GM04503 (cell line): ENCODE results near the gene SPATA24.
A peak's percentile ranks its signal among the peaks of the same experiment; 100 is the strongest.
"Not testable (repeated sequence)": the region's sequence is repeated elsewhere in the genome, so short reads cannot be mapped to it uniquely, and the experiment has no call there.

Source experiments
- DNase-seq: peaks from one replicate; pipeline ENCODE4 v3.0.0-alpha.2; 2012; ENCODE audit warnings: low read depth

SPATA24 gene

DNA sequence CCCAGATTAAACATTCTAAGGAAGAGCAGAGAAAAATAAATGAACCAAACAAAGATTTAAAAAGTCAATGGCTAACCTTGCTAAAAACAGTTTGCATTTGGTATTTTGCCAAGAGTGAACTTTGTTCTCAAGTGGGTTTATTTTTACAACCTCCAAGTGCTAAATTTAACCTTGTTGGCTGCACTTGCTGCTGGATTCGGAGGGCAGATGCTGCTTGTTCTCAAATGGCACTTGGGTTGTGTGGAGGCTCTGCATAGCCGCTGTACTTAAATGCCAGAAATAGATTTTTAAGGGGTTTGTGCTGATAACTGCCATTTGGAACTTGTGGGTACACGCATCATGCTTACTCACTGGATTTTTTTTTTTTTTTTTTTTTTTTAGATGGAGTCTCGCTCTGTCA lies 13.3 kb upstream of the SPATA24 start:
- DNase-seq: no peak

DNA sequence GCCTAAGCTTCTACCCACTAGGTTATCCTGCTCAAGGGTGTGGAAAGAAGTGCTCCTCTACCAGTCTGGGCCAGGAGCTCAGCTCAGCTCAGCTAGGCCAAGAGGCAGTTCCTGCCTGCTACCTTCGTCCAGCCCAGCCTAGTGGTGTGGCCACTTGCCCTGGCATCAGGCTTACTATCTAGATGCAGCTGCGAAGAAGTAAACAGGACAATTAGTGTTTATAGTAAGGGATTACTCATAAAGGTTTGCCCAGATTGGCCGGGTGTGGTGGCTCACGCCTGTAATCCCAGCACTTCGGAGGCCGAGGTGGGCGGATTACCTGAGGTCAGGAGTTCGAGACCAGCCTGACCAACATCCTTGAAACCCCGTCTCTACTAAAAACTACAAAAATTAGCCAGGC lies 12.8 kb upstream of the SPATA24 start:
- no peak for DNase-seq

DNA sequence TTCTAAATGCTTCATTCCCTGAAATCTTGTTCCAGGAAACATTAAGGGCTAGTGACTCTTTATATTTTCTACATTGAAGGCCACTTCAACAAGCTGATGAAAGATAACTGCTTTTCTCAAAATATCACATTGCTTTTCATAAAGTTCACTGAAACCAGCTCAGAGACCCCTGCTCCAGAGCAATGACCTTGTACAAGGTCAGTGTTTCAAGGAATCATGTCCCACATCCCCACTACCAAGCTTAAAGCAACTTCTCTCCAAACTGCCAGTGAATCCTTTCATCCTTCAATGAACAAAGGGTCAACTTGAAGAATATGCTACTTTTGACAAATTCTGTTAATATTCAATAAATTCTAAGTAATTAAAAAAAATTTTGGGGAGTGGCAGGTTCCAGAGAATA lies 12.0 kb upstream of the SPATA24 start:
- no peak for DNase-seq

DNA sequence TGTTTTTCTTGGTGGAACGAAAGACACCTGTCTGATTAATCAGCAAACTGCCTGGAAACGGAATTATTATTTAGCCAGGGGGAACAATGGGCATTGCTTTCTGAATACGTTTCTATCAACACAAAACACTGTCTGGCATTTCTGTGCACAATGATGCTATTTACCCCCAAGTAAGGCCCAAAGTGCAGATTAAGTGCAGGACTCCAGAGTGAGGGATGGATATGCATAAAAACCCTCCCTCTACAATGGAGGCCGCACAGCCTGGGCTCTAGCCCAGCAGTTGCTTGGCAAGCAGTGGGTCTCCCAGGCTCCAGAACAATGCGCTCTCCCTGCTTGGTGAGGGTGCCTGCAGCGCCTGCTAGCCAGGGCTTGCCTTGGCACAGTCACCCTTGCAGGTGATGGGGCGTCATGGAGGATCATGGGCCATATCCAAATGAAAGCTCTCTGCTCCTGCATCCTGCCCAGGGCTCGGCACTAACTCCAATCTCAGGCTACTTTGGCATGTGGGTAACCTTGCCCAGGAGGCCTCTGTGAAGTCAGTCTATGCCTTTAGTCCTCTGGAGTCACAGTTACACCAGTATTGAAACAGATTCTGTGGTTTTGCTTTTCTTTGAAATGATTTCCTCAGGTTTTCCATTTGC lies 11.5 kb upstream of the SPATA24 start:
- no peak for DNase-seq

DNA sequence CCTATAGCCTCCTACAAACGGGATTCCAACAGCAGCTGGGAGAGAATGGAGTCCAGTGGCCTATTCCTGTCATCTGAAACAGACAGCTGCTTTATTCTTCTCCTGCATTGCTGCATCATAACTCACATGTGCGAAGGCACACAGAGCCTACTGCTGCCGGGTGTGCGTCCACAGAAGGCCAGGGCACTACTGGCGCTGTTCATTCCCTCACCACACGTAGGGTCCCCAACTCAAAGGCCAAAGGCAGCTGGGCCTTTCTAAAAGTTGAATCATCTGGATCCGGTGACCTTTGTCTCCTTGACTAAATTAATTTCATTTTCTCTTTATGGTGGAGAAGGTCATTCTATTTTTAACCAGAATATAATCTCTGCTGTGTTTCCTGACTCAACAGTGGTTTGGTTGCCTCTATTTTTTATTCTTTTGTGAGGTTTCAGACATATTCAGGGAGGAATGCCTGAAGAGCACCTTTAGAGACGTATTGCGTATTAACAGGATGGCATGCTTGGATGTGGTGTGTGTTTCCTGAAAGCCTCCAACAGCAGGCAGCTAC lies 10.8 kb upstream of the SPATA24 start:
- no peak for DNase-seq

DNA sequence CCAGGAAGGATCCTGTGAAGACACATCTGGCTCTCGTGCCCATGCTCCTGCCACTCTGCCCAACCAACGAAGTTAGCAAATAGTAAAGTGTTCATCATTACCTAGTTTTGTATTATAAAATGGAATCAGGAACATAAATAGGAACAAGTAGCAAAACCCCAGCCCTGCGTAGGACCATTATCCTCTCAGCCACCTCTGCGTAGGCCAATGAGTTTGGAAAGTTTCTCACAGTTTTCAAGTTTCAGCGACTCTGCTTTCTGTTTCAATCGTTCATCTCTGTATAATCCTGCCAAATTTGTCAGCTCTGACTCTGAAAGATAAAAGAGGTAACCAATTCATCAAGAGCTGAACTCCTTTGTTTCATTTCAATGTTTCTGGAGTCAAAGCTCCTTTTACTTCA lies 10.1 kb upstream of the SPATA24 start:
- no peak for DNase-seq

DNA sequence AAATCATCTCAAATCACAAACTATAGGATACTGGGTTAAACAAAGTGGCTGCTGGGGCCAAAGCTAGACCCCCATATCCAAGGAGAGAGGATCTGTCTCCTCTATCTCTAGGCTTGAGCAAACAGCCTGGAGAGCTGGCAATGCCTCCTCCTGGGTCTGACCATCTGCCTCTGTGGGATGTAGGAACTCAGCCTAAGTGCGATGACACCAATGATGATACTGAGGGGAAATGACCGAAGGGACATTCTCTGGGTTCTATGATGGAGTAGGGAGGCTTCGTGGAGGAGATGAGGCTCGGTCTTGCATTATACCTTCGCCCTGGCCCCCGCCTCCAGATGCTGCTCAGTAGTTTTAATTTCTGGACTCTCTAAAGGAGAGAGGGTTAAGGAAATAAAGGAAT lies 9.3 kb upstream of the SPATA24 start:
- DNase-seq: no peak

DNA sequence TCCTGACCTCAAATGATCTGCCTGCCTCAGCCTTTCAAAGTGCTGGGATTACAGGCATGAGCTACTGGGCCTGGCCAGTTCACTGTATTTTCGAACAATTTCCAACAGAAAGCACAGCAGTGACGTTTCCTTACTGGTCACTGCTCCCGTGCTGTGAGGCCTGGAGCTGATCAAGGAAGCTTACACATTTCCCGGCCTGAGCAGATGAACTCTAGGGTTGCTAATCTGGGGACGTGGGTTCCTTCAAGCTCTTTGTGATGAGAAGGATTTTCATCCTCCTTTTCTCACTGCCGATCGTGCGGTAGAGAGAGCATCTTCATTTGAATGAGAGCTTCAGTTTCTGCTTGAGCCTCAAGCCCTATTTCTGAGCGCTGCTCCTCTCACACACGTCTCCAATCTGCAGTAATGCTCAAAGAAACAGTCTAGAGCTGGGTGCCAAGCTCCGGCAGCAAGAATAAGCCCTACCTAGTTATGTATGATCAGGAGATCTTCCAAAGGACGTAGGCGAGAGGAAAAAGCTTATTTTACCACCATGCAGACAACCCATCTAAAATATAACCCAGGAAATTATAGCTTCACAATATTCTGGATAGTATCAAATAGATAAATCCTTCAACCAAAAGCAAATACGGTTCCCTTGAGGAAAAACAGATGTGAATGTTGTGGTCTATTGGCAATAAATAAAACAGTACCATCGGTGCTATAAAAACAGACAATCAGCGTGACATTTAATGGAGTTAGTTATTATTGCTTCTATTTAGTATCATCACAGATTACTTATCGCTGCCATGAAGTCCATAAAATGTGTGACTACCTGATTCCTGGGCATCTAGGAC lies 7.3 kb upstream of the SPATA24 start:
- peak; percentile 27 for DNase-seq

DNA sequence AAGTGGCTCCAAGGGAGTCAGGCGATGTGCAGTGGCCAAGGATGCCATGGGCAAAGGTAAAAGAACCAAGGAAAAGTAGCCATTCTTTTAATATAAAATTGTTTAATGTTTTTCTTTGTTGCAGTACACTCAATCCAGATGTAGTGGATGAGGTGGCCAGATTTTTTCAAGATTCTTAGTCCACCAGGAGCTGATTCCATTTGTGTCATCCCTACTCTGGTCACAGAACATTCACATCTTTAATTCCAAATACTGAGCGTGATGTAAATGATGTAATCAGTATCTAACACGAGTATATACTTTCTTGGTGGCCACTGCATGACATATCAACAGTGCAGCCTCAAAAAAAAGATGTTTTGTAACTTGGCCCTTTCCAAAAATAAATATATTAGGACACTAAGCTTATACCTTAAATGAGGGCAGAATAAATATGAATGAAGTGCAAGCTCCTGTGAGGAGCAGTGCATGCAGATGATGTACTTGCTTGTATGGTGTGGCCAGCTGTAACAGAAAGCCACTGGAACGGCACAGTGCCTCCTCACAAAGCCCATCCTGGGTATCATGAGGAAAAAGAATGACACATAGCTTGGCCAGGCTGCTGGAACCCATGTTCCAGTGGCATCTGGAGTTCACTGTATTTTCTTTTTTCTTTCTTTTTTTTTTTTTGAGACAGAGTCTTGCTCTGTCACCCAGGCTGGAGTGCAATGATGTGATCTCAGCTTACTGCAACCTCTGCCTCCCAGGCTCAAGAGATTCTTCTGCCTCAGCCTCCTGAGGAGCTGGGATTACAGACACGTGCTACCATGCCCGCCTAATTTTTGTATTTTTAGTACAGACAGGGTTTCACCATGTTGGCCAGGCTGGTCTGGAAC lies 6.5 kb upstream of the SPATA24 start:
- no peak for DNase-seq

DNA sequence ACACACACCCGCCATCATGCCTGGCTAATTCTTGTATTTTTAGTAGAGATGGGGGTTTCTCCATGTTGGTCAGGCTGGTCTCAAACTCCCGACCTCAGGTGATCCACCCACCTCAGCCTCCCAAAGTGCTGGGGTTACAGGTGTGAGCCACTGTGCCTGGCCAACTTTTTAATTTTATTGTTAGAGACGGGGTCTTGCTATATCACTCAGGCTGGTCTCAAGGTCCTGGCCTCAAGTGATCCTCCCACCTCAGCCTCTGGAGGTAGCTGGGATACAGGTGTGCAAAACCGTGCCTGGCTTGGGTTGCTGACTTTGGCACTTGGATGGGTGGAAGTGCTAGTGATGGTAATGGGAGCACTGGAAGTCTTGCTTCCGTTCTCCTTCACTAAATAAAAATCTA lies 5.2 kb upstream of the SPATA24 start:
- not testable (repeated sequence) for DNase-seq

DNA sequence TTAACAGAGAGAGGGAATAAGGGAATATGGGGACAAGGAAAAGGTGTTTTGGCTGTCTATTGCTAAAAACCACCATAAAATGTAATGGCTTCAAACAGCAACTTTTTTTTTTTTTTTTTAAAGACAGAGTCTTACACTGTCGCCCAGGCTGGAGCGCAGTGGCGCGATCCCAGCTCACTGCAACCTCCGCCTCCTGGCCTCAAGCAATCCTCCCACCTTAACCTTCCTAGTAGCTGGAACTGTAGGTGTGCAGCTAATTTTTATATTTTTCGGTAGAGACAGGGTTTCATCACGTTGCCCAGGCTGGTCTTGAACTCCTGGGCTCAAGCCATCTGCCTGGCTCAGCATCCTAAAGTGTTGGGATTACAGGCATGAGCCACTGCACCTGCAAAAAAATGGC lies 4.3 kb upstream of the SPATA24 start:
- no peak for DNase-seq

DNA sequence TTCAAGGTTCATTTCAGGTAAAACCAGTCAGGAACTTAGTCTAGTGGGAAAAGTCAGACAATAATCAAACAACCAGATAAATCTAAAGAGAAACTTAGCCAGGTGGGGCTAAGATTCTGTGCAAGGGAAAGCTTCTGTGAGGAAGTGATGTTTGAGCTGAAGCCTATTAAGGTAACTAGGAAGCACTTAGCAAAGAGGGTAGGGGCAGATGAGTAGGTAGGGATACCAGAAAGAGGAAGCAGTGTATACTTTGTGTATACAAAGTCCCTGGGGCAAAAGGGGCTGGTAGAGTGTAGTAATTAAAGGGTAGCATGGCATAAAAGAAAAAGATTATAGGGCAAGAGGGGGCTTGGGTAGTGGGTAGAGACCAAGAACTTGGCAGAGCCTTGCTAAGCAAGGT lies 3.6 kb upstream of the SPATA24 start:
- no peak for DNase-seq

DNA sequence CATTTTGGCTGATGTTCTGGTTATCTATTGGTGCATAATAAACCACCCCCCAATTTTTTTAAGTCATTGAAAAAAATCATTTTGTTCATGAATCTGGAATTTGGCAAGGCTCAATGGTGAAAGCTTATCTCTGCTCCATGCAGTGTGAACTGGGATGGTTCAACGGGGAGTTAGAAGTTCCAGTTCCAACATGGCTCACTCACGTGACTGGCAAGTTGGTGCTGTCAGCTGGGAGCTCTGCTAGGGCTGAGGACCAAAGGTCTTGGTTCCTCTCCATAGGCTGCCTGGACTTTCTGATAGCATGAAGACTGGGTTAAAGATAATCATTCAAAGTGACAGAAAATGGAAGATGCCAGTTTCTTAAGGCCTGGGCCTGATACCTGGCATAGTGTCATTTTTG lies 3.1 kb upstream of the SPATA24 start:
- no peak for DNase-seq

DNA sequence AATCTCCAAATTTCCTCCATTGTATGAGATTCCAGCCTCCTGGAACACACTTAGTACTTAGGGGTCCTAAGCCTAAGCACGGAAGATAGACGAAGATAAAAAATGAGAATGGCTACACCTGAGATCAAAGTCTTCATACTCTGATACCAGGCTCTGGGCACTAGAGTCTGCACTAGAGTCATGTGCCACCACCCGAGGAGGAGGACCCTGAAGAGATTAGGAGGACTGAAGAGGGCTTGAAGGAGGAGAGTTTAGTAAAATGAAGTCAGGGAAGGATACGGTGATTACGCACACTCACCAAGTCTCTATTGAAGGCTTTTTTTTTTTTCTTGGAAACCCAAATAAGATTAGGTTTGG lies 573 bp upstream of the SPATA24 start:
- DNase-seq: no peak

DNA sequence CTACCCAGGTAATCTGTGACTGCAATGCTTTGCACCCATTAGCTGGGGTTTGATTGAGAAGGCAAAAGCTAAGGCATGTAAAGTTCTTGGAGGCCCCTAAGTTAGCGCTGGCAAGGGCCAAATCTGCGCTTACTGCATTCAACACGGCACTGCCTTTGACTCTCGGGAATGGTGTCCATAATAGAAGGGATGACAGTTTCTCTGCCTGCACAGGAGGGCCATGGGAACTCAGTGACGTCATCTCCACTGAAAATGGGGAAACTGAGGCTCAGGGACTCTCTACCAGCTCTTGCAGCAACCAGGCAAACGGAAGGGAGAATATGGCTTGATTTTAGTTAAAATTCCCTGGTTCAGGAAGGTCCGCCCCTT lies 487 bp downstream of the SPATA24 start:
- no peak for DNase-seq

DNA sequence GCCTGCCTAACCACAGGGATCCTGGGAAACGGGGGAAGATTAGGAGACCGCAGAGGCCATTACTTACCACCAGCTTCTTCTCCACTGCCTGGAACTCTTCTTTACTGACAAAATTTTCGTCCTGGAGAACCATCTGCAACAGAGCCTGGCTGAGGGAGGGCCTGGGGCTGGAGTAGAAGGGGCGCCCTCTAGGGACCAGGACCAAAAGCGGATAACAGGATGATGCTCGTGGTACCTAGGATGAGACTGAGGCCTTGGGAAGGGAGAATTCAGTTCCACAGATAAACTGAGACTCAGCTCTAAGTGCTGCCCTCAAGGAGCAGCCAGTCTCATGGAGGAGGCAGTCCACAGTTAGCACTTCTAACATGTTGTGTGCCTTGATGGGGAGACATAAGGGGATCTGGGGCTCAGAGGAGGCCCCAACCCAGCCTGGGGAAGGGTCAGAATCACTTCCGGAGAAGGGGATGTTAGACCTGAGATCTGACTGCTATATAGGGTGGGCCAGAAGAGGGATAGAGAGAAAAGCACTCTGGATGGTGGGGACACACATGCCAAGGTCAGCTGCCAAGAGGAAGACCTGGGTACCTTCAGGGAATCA lies 1.2 kb downstream of the SPATA24 start:
- DNase-seq: no peak

DNA sequence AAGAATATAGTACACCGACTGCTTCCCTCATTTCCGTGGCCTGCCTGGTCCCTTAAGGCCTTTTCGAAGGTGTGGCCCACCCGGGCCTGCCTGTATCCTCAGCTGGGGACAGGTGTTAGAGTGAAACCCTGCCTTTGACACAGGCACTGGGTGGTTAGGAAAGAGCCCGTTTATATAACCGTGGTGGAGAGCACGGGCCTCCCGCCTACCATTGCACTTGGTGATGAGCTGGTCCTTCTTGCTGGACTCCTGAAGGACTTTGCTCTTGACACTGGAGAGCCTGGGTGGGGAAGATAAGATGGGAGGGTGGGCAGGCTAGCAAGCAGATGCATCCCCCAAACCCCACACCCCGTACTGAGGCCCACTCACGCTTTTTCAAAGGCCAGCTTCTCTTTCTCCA lies 2.3 kb downstream of the SPATA24 start:
- no peak for DNase-seq

DNA sequence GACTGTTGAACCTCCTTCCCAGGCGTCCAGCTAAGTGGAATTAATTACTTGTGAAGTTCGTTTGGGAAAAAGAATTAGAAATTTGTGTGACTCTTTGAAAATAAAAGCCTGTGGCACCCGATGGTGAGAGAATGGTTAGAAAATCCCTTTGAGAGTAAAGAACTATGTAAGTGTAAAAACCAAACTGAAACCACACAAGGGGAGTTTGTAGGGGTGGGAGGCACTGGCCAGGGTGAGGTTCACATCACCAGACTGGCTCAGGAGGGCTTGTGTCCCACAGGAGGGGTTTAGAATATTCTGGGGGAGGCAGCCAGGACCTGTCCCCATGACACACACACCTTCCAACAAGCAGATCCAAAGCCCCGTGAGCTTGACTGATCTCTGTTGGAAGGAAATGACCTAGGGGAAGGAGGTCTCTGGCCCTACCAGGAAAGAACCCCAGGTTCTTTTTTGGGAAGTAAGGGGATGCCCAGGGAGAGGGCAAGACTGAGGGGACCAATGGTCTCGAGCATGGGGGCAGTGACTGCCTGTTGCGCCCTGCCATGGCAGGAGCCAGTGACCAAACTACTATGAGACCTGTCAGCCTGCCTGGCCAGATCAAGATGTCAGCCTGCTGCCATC lies 4.3 kb downstream of the SPATA24 start:
- DNase-seq: no peak

DNA sequence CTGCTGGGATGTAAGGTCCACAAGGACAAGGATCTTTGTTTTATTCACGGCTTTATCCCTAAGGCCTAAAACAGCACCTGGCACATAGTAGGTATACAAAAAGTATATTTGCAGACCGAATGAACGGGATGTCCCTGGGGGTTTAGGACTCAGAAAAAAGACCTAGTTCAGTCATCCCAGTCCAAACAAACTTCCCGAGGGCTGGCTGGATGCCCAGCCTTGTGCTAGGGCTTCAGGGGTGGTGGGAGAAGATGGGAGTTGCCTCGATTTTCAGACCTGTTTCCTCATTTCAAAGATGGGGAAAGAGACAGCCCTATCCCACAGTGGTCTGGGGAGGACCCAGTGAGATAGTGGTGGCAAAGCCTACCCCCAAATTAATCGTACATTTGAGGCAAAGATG lies 6.0 kb downstream of the SPATA24 start:
- DNase-seq: no peak

DNA sequence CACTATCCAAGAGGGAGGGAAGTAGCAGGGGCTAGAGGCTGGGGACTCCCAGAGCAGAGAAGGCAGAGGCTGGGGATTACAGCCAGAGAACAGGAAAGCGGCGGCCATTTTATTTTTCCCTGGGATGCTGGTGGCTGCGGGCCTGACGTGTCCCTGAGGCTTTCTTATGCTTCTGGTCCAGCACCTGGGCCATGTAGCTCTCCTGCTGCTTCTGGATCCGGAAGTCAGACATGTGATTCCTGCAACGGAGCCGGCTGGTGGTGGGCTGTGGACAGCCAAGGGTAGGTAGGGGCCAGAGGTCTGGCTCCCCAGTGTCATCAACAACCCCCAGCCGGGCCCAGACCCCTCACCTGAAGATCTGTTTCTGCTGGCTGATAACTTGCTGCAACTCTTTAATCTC lies 7.2 kb downstream of the SPATA24 start:
- DNase-seq: no peak

DNA sequence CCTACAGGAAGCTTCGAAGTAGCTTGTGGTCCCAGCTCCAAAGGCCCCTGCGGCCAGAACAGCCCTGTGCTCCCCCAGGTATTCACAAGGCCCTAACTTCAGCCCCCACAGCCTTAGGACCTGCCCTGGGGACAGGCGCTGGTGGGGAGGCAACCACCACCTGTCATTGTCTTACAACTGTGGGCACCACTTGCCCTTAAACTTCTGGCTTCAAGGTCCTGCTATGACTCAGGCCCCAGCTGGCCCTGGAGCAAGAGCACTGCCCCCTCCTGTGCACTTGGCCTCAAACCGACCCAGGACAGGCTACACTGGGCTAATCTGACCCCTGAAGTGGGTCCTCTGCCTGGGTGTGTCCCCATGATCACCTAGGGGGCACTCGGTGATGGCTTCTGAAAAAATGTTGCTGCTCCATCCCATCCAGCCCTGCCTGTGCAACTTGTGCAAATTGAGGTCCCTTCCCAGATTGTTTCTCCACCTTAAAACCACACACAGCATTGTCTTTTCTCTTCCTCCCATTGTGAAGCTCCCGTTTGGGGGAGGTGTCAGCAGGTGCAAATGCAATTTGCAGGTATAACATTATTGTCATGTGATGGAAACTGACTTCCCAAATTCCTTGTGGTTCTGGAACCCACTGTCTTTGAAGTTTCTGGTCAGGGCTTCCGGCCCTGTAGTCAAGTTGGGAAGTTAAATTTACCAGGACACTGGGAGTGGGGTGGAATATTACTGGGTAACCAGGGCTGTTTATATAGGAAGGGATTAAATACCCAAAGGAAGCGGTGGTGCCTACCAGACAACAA lies 7.8 kb downstream of the SPATA24 start:
- DNase-seq: no peak
